K562 (cell line): ENCODE results near the gene FASTK. TPM values are rescaled to one million over a fixed set of nuclear protein-coding genes. Genes with fewer than 3 reads are reported as not detected.
A peak's percentile ranks its signal among the peaks of the same experiment; 100 is the strongest.

ENCODE experiments used
- ARID1B ChIP-seq: fragments of 450-650 bp; IDR thresholded peaks from 2 replicates; pipeline ENCODE4 v1.6.1; 2016; ENCODE audit warnings: antibody characterized with exemption, mild to moderate bottlenecking, inconsistent platforms
- CREB1 ChIP-seq, 2 experiments: sonication (generic) in 1 of 2; formaldehyde crosslinking in 1 of 2; IDR thresholded peaks; 2 replicates each; pipeline versions ENCODE4 v1.6.1 to v1.8.0; 2012 to 2022; ENCODE audit warnings: inconsistent platforms in 1 of 2, mild to moderate bottlenecking in 1 of 2, missing genetic modification reagents in 1 of 2, moderate library complexity in 1 of 2
- ETS1 ChIP-seq: conservative IDR thresholded peaks from 2 replicates; pipeline ENCODE4 v1.6.1; 2011; ENCODE audit warnings: low read depth, mild to moderate bottlenecking, low read length; ENCODE audit not compliant: control insufficient read depth
- ETV5 ChIP-seq: sonication (generic); formaldehyde crosslinking; IDR thresholded peaks from 2 replicates; pipeline ENCODE4 v1.4.0; 2020; ENCODE audit warnings: low read depth, mild to moderate bottlenecking, missing genetic modification reagents
- NR2C2 ChIP-seq, 2 experiments: fragments of 200-800 bp in 1 of 2; sonication (Bioruptor generic) in 1 of 2; sonication (generic) in 1 of 2; formaldehyde crosslinking in 1 of 2; IDR thresholded peaks; 2 replicates each; pipeline versions ENCODE4 v1.6.1 to v1.8.0; 2016 to 2022; ENCODE audit warnings: mild to moderate bottlenecking in 1 of 2, missing compliant biosample characterization in 1 of 2, missing genetic modification characterization in 1 of 2, missing genetic modification reagents in 1 of 2
- POLR2G ChIP-seq: fragments of 200-400 bp; formaldehyde crosslinking; IDR thresholded peaks from 2 replicates; pipeline ENCODE4 v1.6.1; 2017; ENCODE audit warnings: low read depth, mild to moderate bottlenecking, antibody characterized with exemption, low read length, moderate library complexity
- RBFOX2 ChIP-seq: fragments of 200-400 bp; formaldehyde crosslinking; IDR thresholded peaks from 2 replicates; pipeline ENCODE4 v1.6.1; 2017; ENCODE audit warnings: low read depth, mild to moderate bottlenecking, low read length, moderate library complexity
- RBM39 ChIP-seq: fragments of 200-400 bp; formaldehyde crosslinking; optimal IDR thresholded peaks from 2 replicates; pipeline ENCODE3; 2018; ENCODE audit warnings: low read depth, low read length
- SMAD1 ChIP-seq: fragments of 150-350 bp; IDR thresholded peaks from 2 replicates; pipeline ENCODE4 v1.6.1; 2014; ENCODE audit warnings: low read length, low read depth; ENCODE audit not compliant: partially characterized antibody
- ZNF197 ChIP-seq: fragments of 200-800 bp; sonication (Bioruptor generic); IDR thresholded peaks from 2 replicates; pipeline ENCODE4 v1.6.1; 2016; ENCODE audit warnings: low read depth, missing genetic modification characterization, missing compliant biosample characterization
- ZNF79 ChIP-seq: fragments of 250-450 bp; sonication (Bioruptor Pico); IDR thresholded peaks from 2 replicates; pipeline ENCODE4 v1.4.0; 2020; ENCODE audit warnings: low read depth, mild to moderate bottlenecking, moderate library complexity
- polyA plus RNA-seq, 8 experiments: library from polyadenylated mRNA; depleted of rRNA in 4 of 8; stranded (reverse) in 5 of 8; unstranded in 3 of 8; fragments of >200 nt; fragmentation: Nextera tagmentation in 2 of 8; fragmentation: Illumina TruSeq in 1 of 8; extraction: Ambion mirVana in 2 of 8; extraction: Trizol in 1 of 8; gene quantifications; 2 replicates each; pipeline versions ENCODE4 v1.2.1 to v1.2.3, GENCODE V29; 2011 to 2014; ENCODE audit warnings: inconsistent platforms in 1 of 8, missing spikeins in 1 of 8
- total RNA-seq, 7 experiments: library from RNA; depleted of rRNA in 6 of 7; stranded (reverse); fragments of >200 nt in 6 of 7; fragmentation: Illumina TruSeq in 2 of 7; extraction: Trizol in 2 of 7; gene quantifications; 2 replicates each; pipeline versions ENCODE4 v1.2.1 to v1.2.3, GENCODE V29; 2011 to 2021; ENCODE audit warnings: low replicate concordance in 1 of 7

Gene FASTK
- total and polyA plus RNA-seq, 9 of the 15 experiments (the other 6 are each of a cell fraction or from before 2014, with no cell fraction given), result 0.51 to 150 (median 48.2) TPM

GRCh38 chr7:151040616-151041375, 39.8 kb downstream of the FASTK start (continued):
- TF ChIP-seq ETS1 (0 out of 2 replicates have a peak, but pooled peaks have one; percentile 13), NR2C2 (CRISPR knock-in tag; IDR thresholded peaks at IDR 0.05) (no peak), NR2C2 (tag; IDR thresholded peaks at IDR 0.05) (no peak), CREB1 (IDR thresholded peaks at IDR 0.05) (no peak), CREB1 (CRISPR knock-in tag; IDR thresholded peaks at IDR 0.05) (no peak; the same call in 1 of the 2 replicates), ZNF197 (CRISPR knock-in tag) (no peak), SMAD1 (no peak), ETV5 (CRISPR knock-in tag) (0 out of 2 replicates have a peak, but pooled peaks have one; percentile 10), RBFOX2 (0 out of 2 replicates have a peak, but pooled peaks have one; percentile 16), POLR2G (peak; percentile 28; the same call in 1 of the 2 replicates), ARID1B (no peak), RBM39 (no peak), ZNF79 (no peak)
